Astrocyte (in vitro differentiated cells and primary cell): Measurements from ENCODE around the gene MRPS18A. TPM values are rescaled to one million over a fixed set of nuclear protein-coding genes. Genes with fewer than 3 reads are reported as not detected.

Source experiments
- DNase-seq: peaks from one replicate; pipeline ENCODE4 v3.0.0-alpha.2; 2010; ENCODE audit warnings: low read depth
- FAIRE-seq: peaks from 2 replicates; lab custom pipeline; 2011; peaks lifted over from hg19 to GRCh38; lab: Jason Lieb, UNC
- H2AFZ ChIP-seq: 2 replicates; pipeline ENCODE4 v1.6.0; 2012; ENCODE audit warnings: low read depth, low read length, inconsistent platforms
- H3K27ac ChIP-seq: 2 replicates; pipeline ENCODE4 v1.5.1; 2011; ENCODE audit warnings: low read depth, low read length, inconsistent platforms
- H3K27me3 ChIP-seq: 2 replicates; pipeline ENCODE4 v1.6.0; 2011; ENCODE audit warnings: low read length, inconsistent platforms; ENCODE audit not compliant: insufficient read depth
- H3K36me3 ChIP-seq: 2 replicates; pipeline ENCODE4 v1.5.1; 2011; ENCODE audit warnings: low read length, inconsistent platforms; ENCODE audit not compliant: insufficient read depth
- H3K4me1 ChIP-seq: 2 replicates; pipeline ENCODE4 v1.5.1; 2011; ENCODE audit warnings: low read length, inconsistent platforms; ENCODE audit not compliant: insufficient read depth
- H3K4me2 ChIP-seq: 2 replicates; pipeline ENCODE4 v1.6.0; 2012; ENCODE audit warnings: low read length, inconsistent platforms
- H3K4me3 ChIP-seq: 2 replicates; pipeline ENCODE4 v1.5.1; 2011; ENCODE audit warnings: low read depth, mild to moderate bottlenecking, low read length, inconsistent platforms; ENCODE audit not compliant: insufficient read depth
- H3K79me2 ChIP-seq: 2 replicates; pipeline ENCODE4 v1.6.0; 2012; ENCODE audit warnings: mild to moderate bottlenecking, low read length, inconsistent platforms; ENCODE audit not compliant: insufficient read depth
- H3K9ac ChIP-seq: 2 replicates; pipeline ENCODE4 v1.6.0; 2012; ENCODE audit warnings: mild to moderate bottlenecking, low read length, inconsistent platforms
- H3K9me3 ChIP-seq: 2 replicates; pipeline ENCODE4 v1.5.1; 2012; ENCODE audit warnings: low read depth, mild to moderate bottlenecking, low read length, inconsistent platforms; ENCODE audit not compliant: insufficient read depth
- H4K20me1 ChIP-seq: 2 replicates; pipeline ENCODE4 v1.6.0; 2012; ENCODE audit warnings: low read length, inconsistent platforms; ENCODE audit not compliant: insufficient read depth
- H3K27ac Mint-ChIP-seq: one replicate; pipeline ENCODE4 v1.8.0; 2021; ENCODE audit warnings: mild to moderate bottlenecking, mixed read lengths; ENCODE audit not compliant: unreplicated experiment
- H3K27me3 Mint-ChIP-seq: one replicate; pipeline ENCODE4 v1.8.0; 2021; ENCODE audit warnings: low read depth, mixed read lengths; ENCODE audit not compliant: unreplicated experiment
- H3K36me3 Mint-ChIP-seq: one replicate; pipeline ENCODE4 v1.8.0; 2021; ENCODE audit warnings: low read depth, mixed read lengths; ENCODE audit not compliant: unreplicated experiment
- H3K4me1 Mint-ChIP-seq: one replicate; pipeline ENCODE4 v1.8.0; 2021; ENCODE audit warnings: low read depth, mixed read lengths; ENCODE audit not compliant: unreplicated experiment
- H3K4me3 Mint-ChIP-seq: one replicate; pipeline ENCODE4 v1.8.0; 2021; ENCODE audit warnings: mild to moderate bottlenecking, moderate library complexity, mixed read lengths; ENCODE audit not compliant: unreplicated experiment
- H3K9me3 Mint-ChIP-seq: one replicate; pipeline ENCODE4 v1.8.0; 2021; ENCODE audit warnings: mild to moderate bottlenecking, mixed read lengths; ENCODE audit not compliant: unreplicated experiment
- CTCF ChIP-seq: IDR thresholded peaks from 2 replicates; pipeline ENCODE4 v1.5.1; 2011; ENCODE audit warnings: low read depth, mild to moderate bottlenecking, inconsistent platforms, low read length, moderate library complexity; ENCODE audit not compliant: insufficient read depth
- EZH2 ChIP-seq: IDR thresholded peaks from 2 replicates; pipeline ENCODE4 v1.6.1; 2012; ENCODE audit warnings: mild to moderate bottlenecking, low read length, inconsistent platforms; ENCODE audit not compliant: insufficient read depth
- total RNA-seq: library from RNA; stranded (reverse); gene quantifications from 2 replicates; pipeline ENCODE4 v1.2.1, GENCODE V29; 2021

The MRPS18A gene
- total RNA-seq, 1 donor from 2014 or later: 33.5 TPM

- H2AFZ ChIP-seq: no peak overlapping the region
- Mint-ChIP-seq H3K9me3 (no peaks in the 10 kb centered on the region), H3K4me1 (peaks cover 16% of the 10 kb centered on the region), H3K27me3 (no peaks in the 10 kb centered on the region), H3K27ac (no peak overlapping the region), H3K36me3 (peaks cover 52% of the 10 kb centered on the region), H3K4me3 (no peak overlapping the region)
- no peak overlapping the region for H3K4me2 ChIP-seq
- DNase-seq (no peak), FAIRE-seq (no peak)
- no peaks in the 10 kb centered on the region for H3K9me3 ChIP-seq
- peaks cover 36% of the 10 kb centered on the region for H3K79me2 ChIP-seq
- no peak overlapping the region for H3K4me3 ChIP-seq
- H3K27me3 ChIP-seq: no peaks in the 10 kb centered on the region
- peaks cover 62% of the 10 kb centered on the region for H3K36me3 ChIP-seq
- H4K20me1 ChIP-seq: peaks cover 15% of the 10 kb centered on the region
- H3K9ac ChIP-seq: no peak overlapping the region
- H3K4me1 ChIP-seq: peaks cover 13% of the 10 kb centered on the region
- H3K27ac ChIP-seq: no peak overlapping the region
- TF ChIP-seq CTCF: no peak
- TF ChIP-seq EZH2: no peak
These were observed 65.0 kb downstream of the MRPS18A start for GRCh38 chr6:43622541-43622940.

GRCh38 chr6:43621836-43622180 lies 65.8 kb downstream of the MRPS18A start:
- peaks cover 15% of the 10 kb centered on the region for H4K20me1 ChIP-seq
- H3K9ac ChIP-seq: no peak overlapping the region
- no peak overlapping the region for H3K4me2 ChIP-seq
- peaks cover 62% of the 10 kb centered on the region for H3K36me3 ChIP-seq
- Mint-ChIP-seq H3K27me3 (no peaks in the 10 kb centered on the region), H3K4me1 (peaks cover 10% of the 10 kb centered on the region), H3K27ac (no peak overlapping the region), H3K9me3 (no peaks in the 10 kb centered on the region), H3K4me3 (no peak overlapping the region), H3K36me3 (peaks cover 50% of the 10 kb centered on the region)
- H3K4me3 ChIP-seq: no peak overlapping the region
- FAIRE-seq (no peak), DNase-seq (no peak)
- no peaks in the 10 kb centered on the region for H3K9me3 ChIP-seq
- H3K27me3 ChIP-seq: no peaks in the 10 kb centered on the region
- TF ChIP-seq EZH2 (no peak), CTCF (no peak)
- H2AFZ ChIP-seq: no peak overlapping the region
- no peak overlapping the region for H3K27ac ChIP-seq
- H3K79me2 ChIP-seq: peaks cover 29% of the 10 kb centered on the region
- peaks cover 6% of the 10 kb centered on the region for H3K4me1 ChIP-seq

Other genes with a start within 250 kb of the MRPS18A start
- 0.41 and 0.68 TPM in 2 replicates for gene DLK2, start 232.2 kb downstream of the MRPS18A start, total RNA-seq
- 26.6 and 28.3 TPM in 2 replicates for gene TJAP1, start 210.2 kb downstream of the MRPS18A start, total RNA-seq
- gene LRRC73, start 177.4 kb downstream of the MRPS18A start, total RNA-seq: 0.30 and 0.31 TPM in 2 replicates
- 132 and 141 TPM in 2 replicates for gene YIPF3, start 170.9 kb downstream of the MRPS18A start, total RNA-seq
- gene POLR1C, start 170.7 kb downstream of the MRPS18A start, total RNA-seq: 41.8 and 46.2 TPM in 2 replicates
- 53.0 and 62.6 TPM in 2 replicates for gene XPO5, start 111.8 kb downstream of the MRPS18A start, total RNA-seq
- 53.0 and 58.0 TPM in 2 replicates for gene POLH, start 111.6 kb downstream of the MRPS18A start, total RNA-seq
- 86.6 and 90.6 TPM in 2 replicates for gene GTPBP2, start 58.5 kb downstream of the MRPS18A start, total RNA-seq
- gene MAD2L1BP, start 52.0 kb downstream of the MRPS18A start, total RNA-seq: 28.0 and 32.2 TPM in 2 replicates
- 0.30 and 0.55 TPM in 2 replicates for gene RSPH9, start 42.8 kb downstream of the MRPS18A start, total RNA-seq
- 144 and 154 TPM in 2 replicates for gene VEGFA, start 82.4 kb upstream of the MRPS18A start, total RNA-seq